COLO829 (cell line): ENCODE results near the gene KRT78.
"Not testable (repeated sequence)": the region's sequence is repeated elsewhere in the genome, so short reads cannot be mapped to it uniquely, and the experiment has no call there.

Experiments
- DNase-seq: peaks from one replicate; pipeline ENCODE4 v3.0.0; 2012; ENCODE audit warnings: low spot score

The KRT78 gene

GRCh38 chr12:52795694-52796428 lies 52.9 kb downstream of the KRT78 start, which contains the start of gene KRT3:
Gene KRT3 (minus strand): TSS chr12:52796117. CDS start chr12:52796042, 75 bp downstream.
- DNase-seq: no peak

- not testable (repeated sequence) for DNase-seq
Observed at GRCh38 chr12:52795332-52795674, 53.5 kb downstream of the KRT78 start.

- no peak for DNase-seq
Observed at GRCh38 chr12:52794479-52795331, 54.1 kb downstream of the KRT78 start.

- DNase-seq: no peak
Observed at GRCh38 chr12:52792185-52793029, 56.4 kb downstream of the KRT78 start.

GRCh38 chr12:52791271-52792184 lies 57.3 kb downstream of the KRT78 start:
- no peak for DNase-seq

GRCh38 chr12:52790427-52791270 lies 58.1 kb downstream of the KRT78 start:
- no peak for DNase-seq

GRCh38 chr12:52789637-52790426 lies 59.0 kb downstream of the KRT78 start:
- no peak for DNase-seq

GRCh38 chr12:52788876-52789636 lies 59.7 kb downstream of the KRT78 start:
- no peak for DNase-seq

GRCh38 chr12:52788192-52788875 lies 60.5 kb downstream of the KRT78 start:
- no peak for DNase-seq
